ENCODE data around the gene CDH15. TPM values are rescaled to one million over a fixed set of nuclear protein-coding genes. Genes with fewer than 3 reads are reported as not detected.
A peak's percentile ranks its signal among the peaks of the same experiment; 100 is the strongest.

The CDH15 gene
- total RNA-seq, 1 experiment from 2014 or later: 0.46 TPM

DNA sequence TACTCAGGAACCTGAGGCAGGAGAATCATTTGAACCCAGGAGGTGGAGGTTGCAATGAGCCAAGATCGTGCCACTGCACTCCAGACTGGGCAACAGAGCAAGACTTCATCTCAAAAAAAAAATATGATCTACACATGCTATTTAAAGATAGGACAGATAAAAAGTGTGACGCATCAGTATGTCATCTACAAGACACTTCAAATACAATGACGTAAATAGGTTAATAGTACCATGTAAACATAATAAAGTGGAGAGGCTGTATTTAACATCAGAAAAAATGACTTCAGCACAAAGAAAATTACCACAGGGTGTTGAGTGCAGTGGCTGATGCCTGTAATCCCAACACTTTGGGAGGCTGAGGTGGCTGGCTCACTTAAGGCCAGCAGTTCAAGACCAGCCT lies 66.2 kb downstream of the CDH15 start (continued):
- TF ChIP-seq GTF2I (CRISPR knock-in tag; conservative IDR thresholded peaks at IDR 0.05): no peak
- no peak for TF ChIP-seq ZNF671 (CRISPR knock-in tag; IDR thresholded peaks at IDR 0.05)
- TF ChIP-seq, protein P1, sequence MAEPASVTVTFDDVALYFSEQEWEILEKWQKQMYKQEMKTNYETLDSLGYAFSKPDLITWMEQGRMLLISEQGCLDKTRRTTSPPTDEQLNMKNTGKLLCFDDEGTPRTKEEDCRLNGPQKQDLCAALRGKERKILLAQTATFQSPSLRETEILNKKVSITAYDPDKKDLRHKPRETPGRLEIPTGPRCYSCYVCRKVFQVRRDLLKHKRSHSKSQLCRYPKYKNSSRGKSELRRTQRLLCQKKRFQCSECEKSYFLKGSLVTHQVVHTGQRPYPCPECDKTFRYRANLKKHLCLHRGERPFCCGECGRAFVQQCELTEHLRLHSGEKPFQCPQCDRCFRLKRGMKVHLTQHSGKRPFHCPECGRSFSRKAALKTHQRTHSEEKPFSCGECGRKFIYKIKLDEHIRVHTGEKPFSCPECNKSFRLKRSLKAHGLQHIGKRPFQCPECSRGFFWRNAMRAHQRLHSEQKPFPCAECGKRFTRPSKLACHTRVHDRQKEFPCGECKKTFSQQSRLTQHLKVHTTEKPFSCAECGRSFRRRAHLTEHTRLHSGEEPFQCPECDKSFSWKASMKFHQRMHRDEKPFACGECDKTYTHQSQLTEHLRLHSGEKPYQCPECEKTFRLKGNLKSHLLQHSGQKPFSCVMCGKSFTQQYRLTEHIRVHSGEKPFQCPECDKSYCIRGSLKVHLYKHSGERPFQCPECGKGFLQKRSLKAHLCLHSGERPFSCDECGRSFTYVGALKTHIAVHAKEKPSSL (CRISPR knock-in tag; conservative IDR thresholded peaks at IDR 0.05): no peak
- TF ChIP-seq OVOL2 (CRISPR knock-in tag; IDR thresholded peaks at IDR 0.05; ENCODE audit: borderline replicate concordance): no peak
- TF ChIP-seq GABPB1 (CRISPR knock-in tag; IDR thresholded peaks at IDR 0.05): no peak
- TF ChIP-seq, protein P2, sequence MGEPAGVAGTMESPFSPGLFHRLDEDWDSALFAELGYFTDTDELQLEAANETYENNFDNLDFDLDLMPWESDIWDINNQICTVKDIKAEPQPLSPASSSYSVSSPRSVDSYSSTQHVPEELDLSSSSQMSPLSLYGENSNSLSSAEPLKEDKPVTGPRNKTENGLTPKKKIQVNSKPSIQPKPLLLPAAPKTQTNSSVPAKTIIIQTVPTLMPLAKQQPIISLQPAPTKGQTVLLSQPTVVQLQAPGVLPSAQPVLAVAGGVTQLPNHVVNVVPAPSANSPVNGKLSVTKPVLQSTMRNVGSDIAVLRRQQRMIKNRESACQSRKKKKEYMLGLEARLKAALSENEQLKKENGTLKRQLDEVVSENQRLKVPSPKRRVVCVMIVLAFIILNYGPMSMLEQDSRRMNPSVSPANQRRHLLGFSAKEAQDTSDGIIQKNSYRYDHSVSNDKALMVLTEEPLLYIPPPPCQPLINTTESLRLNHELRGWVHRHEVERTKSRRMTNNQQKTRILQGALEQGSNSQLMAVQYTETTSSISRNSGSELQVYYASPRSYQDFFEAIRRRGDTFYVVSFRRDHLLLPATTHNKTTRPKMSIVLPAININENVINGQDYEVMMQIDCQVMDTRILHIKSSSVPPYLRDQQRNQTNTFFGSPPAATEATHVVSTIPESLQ (CRISPR knock-in tag; IDR thresholded peaks at IDR 0.05): no peak
- no peak for TF ChIP-seq MYBL2 (CRISPR knock-in tag; IDR thresholded peaks at IDR 0.05)
- TF ChIP-seq MLX (CRISPR knock-in tag; IDR thresholded peaks at IDR 0.05): no peak
- TF ChIP-seq PREB (CRISPR knock-in tag; IDR thresholded peaks at IDR 0.05; ENCODE audit: borderline replicate concordance): no peak
- no peak for TF ChIP-seq ZNF512 (CRISPR knock-in tag; IDR thresholded peaks at IDR 0.05; ENCODE audit: borderline replicate concordance)

DNA sequence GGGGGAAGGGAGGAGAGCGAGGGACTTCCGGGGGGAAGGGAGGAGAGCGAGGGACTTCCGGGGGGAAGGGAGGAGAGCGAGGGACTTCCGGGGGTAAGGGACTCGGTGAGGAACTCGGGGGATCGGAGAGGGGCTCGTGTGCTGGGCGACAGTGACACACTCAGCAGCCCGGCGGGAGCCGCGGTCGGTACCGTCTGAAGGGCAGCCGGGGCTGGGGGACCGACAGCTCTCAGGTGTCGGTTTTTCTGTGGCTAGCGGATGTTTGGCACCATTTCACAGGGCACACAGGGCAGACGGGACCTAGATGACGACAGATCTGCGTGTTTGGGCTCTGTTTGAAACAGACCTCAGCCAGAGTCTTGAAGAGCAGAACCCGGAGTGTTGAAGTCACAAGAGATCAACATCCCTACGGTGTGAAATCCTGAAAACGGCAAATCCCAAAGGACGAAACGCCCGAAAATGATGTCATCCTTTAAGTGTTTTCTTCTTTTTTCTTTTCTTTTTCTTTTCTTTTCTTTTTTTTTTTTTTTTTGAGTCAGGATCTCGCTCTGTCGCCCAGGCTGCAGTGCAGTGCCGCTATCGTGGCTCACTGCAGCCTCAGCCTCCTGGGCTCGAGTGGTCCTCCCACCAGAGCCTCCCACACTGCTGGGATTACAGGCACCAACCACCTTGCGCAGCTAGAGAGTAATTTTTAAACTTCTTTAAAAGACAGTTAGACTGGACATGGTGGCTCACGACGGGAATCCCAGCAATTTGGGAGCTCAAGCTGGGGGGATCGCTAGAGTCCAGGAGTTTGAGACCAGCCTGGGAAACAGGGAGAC lies 69.8 kb downstream of the CDH15 start:
- ATAC-seq (peak; percentile 81), DNase-seq (ENCODE audit: low spot score) (peak; percentile 70)
- peak overlapping the region; percentile 98 for H3K27ac Mint-ChIP-seq
- peaks cover 5% of the 10 kb centered on the region for H3K36me3 Mint-ChIP-seq
- ChIA-PET POLR2A (no interaction called here), CTCF (interaction anchor here (0.6 to 2.0 kb wide), 13 partner anchors 24 to 505 kb away, joined by 3 to 13 read pairs (median 3); partner anchors contain the start of genes CPNE7 and ZNF778)
- H3K9me3 Mint-ChIP-seq: peaks cover 8% of the 10 kb centered on the region
- peaks cover 13% of the 10 kb centered on the region for H3K27me3 Mint-ChIP-seq (ENCODE audit: low read depth)
- peak overlapping the region; percentile 98 for H3K4me3 Mint-ChIP-seq
- peaks cover 2% of the 10 kb centered on the region; the same call in 1 of the 2 replicates for H3K4me1 Mint-ChIP-seq
- TF ChIP-seq ZNF671 (CRISPR knock-in tag; IDR thresholded peaks at IDR 0.05) (no peak), CBFB (CRISPR knock-in tag; IDR thresholded peaks at IDR 0.05; ENCODE audit: low read depth) (0 out of 2 replicates have a peak, but pooled peaks have one; percentile 22), USF1 (CRISPR knock-in tag; IDR thresholded peaks at IDR 0.05) (no peak), NR1H2 (CRISPR knock-in tag; IDR thresholded peaks at IDR 0.05) (no peak), PREB (CRISPR knock-in tag; IDR thresholded peaks at IDR 0.05; ENCODE audit: borderline replicate concordance) (no peak), OVOL2 (CRISPR knock-in tag; IDR thresholded peaks at IDR 0.05; ENCODE audit: borderline replicate concordance) (no peak), ZNF138 (CRISPR knock-in tag; conservative IDR thresholded peaks at IDR 0.05) (no peak), NFE2L1 (CRISPR knock-in tag; IDR thresholded peaks at IDR 0.05) (peak; percentile 45; the same call in 1 of the 2 replicates)
- TF ChIP-seq, protein P3, sequence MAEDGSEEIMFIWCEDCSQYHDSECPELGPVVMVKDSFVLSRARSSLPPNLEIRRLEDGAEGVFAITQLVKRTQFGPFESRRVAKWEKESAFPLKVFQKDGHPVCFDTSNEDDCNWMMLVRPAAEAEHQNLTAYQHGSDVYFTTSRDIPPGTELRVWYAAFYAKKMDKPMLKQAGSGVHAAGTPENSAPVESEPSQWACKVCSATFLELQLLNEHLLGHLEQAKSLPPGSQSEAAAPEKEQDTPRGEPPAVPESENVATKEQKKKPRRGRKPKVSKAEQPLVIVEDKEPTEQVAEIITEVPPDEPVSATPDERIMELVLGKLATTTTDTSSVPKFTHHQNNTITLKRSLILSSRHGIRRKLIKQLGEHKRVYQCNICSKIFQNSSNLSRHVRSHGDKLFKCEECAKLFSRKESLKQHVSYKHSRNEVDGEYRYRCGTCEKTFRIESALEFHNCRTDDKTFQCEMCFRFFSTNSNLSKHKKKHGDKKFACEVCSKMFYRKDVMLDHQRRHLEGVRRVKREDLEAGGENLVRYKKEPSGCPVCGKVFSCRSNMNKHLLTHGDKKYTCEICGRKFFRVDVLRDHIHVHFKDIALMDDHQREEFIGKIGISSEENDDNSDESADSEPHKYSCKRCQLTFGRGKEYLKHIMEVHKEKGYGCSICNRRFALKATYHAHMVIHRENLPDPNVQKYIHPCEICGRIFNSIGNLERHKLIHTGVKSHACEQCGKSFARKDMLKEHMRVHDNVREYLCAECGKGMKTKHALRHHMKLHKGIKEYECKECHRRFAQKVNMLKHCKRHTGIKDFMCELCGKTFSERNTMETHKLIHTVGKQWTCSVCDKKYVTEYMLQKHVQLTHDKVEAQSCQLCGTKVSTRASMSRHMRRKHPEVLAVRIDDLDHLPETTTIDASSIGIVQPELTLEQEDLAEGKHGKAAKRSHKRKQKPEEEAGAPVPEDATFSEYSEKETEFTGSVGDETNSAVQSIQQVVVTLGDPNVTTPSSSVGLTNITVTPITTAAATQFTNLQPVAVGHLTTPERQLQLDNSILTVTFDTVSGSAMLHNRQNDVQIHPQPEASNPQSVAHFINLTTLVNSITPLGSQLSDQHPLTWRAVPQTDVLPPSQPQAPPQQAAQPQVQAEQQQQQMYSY (CRISPR knock-in tag; IDR thresholded peaks at IDR 0.05): no peak
- TF ChIP-seq, protein P4, sequence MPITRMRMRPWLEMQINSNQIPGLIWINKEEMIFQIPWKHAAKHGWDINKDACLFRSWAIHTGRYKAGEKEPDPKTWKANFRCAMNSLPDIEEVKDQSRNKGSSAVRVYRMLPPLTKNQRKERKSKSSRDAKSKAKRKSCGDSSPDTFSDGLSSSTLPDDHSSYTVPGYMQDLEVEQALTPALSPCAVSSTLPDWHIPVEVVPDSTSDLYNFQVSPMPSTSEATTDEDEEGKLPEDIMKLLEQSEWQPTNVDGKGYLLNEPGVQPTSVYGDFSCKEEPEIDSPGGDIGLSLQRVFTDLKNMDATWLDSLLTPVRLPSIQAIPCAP (CRISPR knock-in tag; IDR thresholded peaks at IDR 0.05): no peak
- TF ChIP-seq, protein P5, sequence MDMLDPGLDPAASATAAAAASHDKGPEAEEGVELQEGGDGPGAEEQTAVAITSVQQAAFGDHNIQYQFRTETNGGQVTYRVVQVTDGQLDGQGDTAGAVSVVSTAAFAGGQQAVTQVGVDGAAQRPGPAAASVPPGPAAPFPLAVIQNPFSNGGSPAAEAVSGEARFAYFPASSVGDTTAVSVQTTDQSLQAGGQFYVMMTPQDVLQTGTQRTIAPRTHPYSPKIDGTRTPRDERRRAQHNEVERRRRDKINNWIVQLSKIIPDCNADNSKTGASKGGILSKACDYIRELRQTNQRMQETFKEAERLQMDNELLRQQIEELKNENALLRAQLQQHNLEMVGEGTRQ (CRISPR knock-in tag; IDR thresholded peaks at IDR 0.05): no peak

Data from WTC11 (cell line).